Stimulated activated CD8-positive, alpha-beta memory T cell treated with anti-CD3 and anti-CD28 coated beads, Interleukin-7, amount 100 ng/mL, for 48 hours (primary cell): ENCODE data around the gene RPL23.

Experiments used
- DNase-seq, 2 donors: peaks; one replicate each; pipeline ENCODE4 v3.0.0-alpha.2; 2020; ENCODE audit warnings: low read depth in 1 of 2; ENCODE audit errors: extremely low read depth in 1 of 2

Gene RPL23

DNA sequence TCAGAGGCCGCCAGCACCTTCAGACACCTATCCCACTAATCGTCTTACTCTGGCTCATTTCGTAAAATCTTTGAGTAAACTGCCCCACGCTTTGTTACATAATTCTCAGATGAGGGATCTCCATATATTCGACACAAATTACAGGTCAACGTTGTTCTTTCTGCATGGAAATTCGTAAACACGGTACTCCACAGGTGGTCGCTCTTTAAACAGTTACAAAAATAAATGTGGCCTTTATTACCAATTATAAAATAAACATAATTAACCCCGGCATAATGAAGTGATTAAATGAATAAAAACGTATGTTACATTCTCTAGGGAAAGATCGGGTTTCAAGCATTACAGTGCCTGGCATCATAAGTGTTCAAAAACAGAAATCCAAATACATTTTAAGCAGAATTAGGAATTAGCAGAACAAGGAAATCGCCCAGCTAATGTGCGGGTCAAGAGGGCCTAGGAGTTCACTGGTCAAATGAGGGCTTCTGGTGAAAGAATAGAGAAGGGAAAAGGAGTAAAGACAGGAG, 53.2 kb downstream of the RPL23 start:
- DNase-seq = no peak

DNA sequence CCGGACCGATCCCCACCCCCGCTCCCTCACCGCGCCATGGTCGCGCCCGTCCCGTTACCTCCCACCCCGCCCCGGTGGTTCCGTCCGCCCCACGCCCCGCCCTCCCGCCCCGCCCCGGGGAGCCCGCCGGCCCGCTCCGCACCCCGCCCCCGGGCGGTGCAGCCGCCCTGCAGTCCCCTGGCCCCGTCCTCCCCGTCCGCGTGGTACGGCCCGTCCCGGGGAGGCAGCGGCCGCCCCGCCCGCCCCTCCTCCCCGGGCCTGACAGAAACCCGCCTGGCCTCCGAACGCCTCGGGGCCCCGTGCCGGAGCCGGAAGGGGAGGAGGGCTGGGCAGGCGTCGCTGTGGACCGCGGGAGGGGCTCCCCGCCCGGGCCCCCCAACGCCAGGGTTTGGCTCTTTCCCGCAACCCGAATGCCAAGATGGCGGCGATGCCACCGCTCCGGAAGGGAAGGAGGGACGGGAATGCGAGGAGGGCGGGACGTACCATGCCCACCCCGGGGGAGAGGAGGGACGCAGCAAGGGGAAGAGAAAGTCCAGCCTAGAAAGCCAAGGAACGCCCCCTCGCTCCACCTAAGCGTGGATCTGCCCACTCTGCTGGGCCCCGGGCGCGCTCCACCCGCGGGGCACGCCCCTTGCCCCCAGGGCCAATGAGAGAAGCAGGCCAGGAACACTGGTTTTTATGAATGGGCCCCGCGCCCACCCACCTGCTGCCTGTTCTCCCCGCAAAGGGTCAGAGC, 53.9 kb downstream of the RPL23 start, which contains the start of gene PIP4K2B:
Gene PIP4K2B (minus strand): TSS at position 56 of the 736 bp plus-strand sequence. CDS start 132 bp downstream, outside the sequence.
- peak; percentile 82 to 92 for DNase-seq

DNA sequence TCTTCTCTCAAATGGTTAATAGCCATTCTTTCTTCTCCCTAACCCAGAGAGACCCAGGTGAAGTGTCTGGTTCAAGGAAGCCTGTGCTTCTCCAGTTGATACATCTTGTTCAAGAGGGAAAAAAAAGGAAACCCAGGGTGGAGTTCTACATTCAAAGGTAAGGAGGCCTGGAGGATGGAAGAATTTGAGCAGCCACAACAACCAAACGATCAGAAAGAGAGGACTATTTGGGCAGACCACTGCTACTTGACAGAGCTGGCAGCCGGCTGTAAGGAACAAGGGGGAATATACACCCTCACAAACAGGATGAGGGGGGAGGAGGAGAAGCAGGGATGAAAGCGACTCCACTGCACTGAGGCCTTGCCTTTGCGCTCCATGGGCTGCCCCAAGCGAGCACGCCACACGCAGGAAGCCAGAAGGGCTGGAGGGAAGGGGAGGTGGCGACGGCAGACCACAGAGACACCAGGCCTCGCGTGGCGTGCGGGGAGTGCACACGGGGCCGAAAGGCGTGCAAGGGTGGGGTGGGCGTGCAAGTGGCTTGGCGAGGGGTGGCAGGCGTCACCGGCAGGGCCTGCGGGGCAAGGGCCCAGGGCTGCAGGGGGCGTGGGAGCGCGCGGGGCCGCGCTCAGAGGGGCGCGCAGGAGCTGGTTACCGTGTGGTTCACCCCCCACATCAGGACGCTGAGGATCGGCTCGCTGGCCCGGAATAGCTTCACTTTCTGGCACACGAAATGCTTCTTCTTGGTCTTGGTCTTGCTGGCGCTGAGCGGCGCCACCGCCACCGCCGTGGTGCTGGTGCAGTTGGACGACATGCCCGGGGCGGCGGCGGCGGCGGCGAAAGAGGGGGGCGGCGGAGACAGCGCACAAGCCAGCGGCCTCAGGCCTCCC, 54.7 kb downstream of the RPL23 start:
- DNase-seq = peak; percentile 23 to 33
